ENCODE data around the gene C3orf22.

- TF ChIP-seq EZH2 (IDR thresholded peaks at IDR 0.05; ENCODE audit: insufficient read depth, poor library complexity, severe bottlenecking) (no peak), EZH2phosphoT487 (IDR thresholded peaks at IDR 0.05; ENCODE audit: insufficient read depth, low read depth) (no peak)
Measured at GRCh38 chr3:126501736-126502135, 57.0 kb downstream of the C3orf22 start.
